GM21390 (cell line): ENCODE measurements around the gene FHOD3.
"Not testable (repeated sequence)": the region's sequence is repeated elsewhere in the genome, so short reads cannot be mapped to it uniquely, and the experiment has no call there.

ENCODE experiments used
- ATAC-seq: cut with Tn5 transposase; IDR thresholded peaks from one replicate; pipeline ENCODE4 v1.9.1; 2021; ENCODE audit not compliant: unreplicated experiment

The FHOD3 gene

DNA sequence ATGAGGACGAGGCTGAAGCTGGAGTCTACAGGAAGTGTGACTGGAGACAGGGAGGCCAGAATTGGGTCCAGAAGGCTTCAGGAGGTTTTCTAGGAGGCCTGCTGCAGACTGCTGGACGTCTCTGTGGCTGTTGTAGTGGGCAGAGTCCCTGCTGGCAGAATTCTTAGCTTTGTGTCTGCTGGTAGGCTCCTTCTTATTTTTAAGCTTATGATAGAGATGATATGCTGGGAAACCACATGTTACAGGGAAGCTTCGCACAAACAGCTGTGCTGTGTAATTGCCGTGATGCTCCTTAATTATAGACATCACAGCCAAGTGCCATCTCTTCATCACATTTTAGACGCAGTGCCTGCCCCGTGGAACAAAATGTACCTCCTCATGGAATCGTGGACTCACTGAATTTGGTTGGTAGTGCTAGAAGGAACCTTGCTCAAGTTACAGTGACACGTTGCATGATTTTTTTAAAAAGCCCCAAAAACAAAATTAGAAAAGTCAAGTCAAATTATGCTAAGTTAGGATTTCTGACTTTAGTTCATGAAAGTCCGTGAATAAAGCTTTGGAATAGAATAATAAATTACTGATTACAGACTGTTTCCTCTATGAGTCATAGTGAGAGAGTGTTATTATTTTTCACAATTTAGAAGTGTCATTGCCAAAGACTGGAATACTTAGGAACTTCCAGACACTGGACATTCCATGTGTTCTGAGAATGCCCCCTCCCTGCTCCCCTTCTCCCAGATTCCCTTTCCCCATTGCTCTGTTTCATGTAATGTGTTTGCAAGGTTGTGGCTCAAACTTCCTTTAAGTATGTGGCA lies 144.1 kb downstream of the FHOD3 start:
- ATAC-seq: no peak

DNA sequence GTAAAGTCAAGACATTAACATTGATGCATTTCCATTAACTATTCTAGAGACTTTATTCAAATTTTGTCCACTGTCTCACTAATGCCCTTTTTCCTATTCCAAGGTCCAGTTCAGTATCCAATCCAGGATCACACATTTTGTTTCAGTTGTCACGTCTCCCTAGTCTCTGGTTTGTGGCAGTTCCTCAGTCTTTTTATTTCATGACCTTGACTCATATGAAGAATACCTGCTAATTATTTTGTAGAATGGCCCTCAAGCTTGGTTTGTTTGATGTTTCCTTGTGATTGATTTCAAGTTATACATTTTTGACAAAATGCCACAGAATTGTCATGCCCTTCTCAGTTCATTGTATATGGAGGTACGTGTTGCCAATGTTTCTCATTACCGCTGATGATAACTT lies 145.2 kb downstream of the FHOD3 start:
- ATAC-seq: no peak

DNA sequence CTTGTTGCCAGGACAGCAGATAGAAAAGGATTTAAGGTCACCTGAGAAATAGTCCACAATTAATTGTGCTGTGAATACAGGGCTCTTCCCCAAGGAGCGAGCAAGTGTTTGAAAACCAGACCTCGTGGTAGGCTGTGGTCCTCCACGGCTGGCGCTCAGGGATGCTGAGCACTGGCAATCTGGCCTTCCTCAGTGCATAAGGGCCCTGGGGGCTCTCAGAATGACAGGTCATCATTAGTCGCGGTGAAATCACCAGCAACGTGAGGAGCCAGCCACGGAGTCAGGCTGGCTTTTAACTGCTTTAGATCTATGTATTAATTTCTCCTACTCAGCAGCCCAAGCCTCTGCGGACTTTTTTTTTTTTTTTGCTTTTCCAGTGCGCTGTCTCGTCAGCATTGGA lies 148.5 kb downstream of the FHOD3 start:
- no peak for ATAC-seq

DNA sequence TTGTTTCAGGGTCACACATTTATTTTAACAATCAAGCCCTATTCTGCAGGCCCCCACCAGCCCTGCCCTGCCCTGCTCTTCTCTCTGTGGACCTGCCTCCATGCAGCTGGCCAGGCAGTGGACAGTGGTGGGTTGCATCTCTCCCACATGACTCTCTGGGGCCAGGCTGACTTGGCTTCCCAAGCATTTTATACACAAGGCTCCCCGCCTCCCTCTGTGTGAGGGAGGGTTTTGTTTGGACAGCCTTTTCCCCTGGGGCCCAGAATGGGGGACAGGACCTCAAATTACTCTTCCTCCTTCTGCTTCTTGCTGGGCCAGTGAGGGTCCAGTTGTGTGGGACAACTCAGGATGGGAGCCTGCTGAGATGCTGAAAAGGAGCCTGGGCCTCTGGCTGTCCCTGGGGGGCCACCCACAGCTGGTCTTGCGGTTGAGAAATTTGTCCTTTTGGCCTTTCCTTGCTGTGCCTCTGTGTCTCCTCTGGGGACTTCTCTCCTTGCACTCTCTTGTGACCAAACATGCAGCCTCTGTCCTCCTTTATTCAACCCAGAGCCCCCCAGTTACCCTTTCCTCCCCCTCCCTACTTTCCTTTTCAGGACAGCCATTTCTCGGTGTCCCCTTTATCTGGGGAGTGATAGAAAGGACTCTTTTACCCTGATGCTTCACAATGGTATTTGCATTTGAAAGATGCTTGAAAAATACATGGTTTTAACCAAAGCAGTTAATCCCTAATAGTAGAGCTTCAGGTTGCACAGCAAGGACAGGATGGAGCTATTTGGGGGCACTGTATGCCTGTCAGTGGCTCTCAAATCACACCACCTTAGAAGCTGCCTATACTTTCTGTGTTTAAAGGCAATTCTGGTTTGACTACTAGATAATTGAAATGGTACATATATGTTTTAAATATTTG lies 151.1 kb downstream of the FHOD3 start:
- ATAC-seq: no peak

DNA sequence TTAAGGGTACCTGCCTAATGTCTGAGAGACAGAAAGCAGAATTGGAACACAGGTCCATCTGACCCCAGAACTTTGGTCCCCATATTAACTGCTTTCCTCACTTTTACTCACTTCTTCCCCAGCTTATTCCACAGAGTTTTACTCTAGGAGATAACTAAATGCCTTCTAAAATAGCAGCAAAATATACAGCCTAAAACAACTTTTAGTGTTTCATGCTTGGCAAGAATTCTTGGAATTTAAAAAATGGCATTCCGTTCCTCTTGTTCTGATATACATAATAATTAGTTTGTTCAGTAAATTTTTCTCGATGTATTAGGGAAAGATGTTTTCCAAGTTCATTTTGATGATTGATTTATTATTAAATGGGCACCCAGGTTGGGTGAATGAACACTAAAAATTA lies 151.9 kb downstream of the FHOD3 start:
- no peak for ATAC-seq

DNA sequence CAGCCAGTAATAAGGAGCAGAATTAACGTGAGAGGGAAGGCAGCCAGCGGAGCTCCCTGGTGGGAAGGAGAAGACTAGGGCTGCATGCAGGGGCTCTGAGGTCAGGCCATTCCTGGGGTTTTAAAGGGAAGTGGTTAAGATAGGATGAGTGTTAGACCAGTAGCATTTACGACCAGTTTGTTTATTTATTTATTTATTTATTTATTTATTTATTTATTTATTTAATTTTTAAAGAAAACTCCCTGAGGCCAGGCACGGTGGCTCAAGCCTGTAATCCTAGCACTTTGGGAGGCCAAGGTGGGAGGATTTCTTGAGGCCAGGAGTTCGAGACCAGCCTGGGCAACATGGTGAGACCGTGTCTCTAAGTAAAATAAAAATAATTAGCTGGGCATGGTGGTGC lies 152.8 kb downstream of the FHOD3 start:
- ATAC-seq: no peak

DNA sequence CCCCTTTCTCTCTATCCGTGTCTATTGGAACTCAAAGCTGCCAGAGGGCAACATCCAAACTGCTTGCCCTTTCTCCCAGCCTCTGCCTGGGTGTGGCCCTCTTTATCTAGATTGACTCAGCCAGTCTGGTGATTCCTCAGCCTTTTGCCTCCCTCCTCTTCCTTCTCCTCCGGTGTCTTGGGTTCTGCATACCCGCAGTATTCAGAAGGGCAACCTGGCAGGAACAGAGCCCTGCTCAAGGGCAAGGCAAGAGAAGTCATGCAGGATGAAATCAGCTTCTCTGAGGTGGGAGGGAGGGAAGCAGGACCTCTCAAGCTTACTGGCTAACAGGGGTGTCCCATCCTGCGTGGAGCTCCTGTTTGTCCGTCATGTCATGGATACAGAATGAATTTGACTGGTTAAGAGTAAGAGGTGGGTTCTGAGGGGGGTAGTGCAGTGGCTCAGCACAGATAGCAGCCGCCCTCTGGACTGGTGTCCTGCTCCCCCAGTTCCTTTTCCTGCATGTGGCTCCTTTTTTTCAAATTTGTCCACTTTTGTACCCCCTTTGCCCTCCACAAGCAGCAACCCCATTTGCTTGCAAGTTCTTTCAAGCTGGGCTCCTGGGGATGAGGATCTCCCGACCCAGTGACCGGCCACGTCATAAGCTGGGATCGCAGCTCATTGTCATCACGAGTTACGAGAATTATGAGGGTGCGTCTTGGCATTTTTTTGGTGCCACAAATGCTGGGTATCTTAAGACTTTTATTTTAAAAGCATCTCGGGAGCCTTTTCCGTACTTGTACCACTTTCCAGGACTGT lies 154.1 kb downstream of the FHOD3 start:
- no peak for ATAC-seq

DNA sequence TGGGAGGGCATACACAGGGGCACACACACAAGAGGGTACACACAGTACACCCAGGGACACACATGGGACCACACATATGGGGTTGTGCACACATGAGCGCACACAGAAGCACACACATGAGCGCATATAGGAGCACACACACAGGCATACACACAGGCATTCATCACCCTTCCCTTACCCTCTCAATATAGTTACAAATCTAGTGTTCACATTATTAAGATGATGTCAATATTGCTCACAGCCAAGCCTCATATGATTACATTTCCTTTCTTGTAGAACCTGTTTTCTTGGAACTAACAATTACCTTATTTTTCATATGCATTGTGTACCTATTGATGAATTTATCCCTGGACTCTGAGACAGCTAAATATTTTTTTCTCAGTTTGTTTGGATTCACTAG lies 156.7 kb downstream of the FHOD3 start:
- ATAC-seq: no peak

DNA sequence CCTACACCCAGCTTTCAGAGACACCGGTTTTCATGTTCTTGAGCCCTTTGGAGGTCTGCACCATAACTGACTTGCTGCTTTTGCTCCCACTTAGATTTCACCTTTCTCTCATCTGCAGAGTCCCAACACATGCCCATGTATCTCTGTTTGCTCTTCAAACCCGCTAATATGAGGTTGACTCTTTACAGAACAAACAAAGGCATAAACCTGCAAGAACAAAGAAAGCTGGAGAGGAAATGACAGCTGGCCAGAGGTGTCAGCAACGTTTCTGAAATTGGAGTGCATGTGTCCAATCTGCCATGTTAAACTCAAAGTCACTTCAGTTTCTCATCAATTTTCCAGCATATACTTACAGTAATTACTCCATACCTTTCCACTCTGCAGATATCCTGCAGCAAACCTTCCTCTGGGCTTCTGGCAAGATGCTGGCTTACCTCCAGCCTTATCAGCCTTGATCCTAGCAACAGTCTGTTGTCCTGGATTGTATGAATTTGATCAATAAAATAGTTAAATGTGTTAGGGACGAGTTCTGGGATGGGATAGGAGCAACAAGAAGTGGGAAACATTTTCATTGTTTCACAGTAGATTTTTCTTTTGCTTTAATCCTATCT lies 157.4 kb downstream of the FHOD3 start:
- no peak for ATAC-seq

DNA sequence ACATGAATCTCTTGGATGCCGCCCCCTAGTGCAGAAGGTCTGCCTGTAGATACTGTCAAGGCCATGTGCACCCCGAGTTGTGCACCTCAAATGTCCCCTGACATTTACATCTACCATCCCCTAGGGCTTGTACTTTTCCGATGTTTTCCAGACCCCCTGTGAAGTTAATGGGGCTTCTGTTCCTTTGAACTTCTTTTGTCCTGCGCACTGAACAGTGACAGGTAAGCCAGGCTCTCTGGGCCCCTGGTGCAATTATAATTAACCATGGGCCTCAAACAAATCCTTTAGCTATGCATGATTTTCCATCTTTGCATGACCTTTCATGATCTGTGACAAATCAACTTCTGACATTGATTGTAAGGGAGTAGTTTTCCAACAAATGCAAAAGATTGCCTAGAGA lies 158.4 kb downstream of the FHOD3 start:
- ATAC-seq: no peak

DNA sequence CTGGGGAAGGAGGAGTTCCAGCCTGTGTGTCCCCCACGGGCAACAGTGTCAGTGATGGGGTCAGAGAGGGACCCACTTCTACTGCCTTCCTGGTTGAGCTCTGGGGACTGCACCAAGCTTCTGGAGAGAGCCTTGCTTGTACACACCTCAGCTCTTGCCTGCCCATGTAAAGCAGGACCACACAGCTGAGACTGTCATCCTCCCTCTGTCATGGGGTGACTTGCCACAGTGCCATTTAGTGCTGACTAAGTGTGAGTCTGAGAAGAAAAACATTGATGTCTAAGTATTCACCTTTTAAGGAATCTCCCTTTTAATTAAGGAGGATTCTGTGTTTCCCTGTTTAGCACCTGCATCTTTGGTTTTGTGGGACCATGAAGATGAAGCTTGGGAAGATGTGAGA lies 159.1 kb downstream of the FHOD3 start:
- ATAC-seq: no peak

DNA sequence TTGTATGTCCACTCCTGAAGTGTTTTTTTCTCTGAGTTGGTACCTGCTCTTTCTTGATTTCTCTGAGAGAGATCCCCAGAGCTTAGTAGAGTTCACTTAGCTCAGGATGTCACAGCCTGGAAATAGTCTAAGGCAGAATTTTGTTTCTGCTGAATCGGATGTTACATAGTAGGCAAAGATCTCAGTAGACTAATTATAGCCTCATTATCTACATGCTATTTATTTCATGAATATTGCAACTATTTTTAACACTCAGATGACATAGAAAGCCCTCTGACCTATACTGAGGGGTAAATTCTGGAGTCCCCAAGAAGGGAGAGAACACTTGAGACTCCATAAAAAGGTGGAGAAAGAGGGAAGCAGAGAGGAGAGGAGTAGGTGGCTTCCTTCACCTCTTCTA lies 160.2 kb downstream of the FHOD3 start:
- no peak for ATAC-seq

DNA sequence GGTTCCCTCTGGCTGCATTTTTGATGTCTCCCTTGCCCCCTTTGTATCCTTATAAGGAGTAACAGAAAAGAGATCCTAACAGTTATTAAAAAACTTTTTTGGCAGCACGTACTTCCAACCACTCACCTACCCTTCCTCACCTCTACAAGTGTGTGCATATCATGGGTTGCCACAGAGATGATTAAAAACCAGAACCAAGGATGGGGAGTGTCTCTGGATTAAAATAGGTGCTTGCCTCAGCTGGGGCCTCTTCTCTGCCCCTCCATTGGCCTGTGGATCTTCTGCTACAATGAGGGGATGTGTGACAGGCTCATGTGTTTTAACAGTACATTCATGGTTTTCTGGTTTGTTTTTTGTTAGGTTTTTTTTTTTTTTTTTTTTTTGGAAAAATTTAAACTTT lies 160.8 kb downstream of the FHOD3 start:
- ATAC-seq: no peak

DNA sequence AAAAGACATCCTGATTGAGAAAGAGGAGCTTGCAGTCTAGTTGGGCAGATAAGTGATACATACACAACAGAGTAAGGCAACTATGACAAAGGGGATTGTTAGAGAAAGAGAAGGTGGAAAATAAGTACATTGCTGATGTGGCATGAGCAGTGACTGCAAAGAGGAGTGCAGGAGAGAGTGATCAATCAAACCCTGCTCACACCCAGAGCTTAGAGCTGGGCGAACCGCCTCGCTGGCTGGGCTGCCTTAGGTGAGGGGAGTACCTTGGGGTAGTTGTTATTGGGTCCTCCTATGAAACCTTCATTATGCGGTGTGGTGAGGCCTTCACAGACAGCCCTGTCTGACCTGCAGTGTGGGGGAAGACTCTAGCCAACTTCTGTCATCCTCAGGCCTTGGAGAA lies 161.7 kb downstream of the FHOD3 start:
- ATAC-seq: no peak

DNA sequence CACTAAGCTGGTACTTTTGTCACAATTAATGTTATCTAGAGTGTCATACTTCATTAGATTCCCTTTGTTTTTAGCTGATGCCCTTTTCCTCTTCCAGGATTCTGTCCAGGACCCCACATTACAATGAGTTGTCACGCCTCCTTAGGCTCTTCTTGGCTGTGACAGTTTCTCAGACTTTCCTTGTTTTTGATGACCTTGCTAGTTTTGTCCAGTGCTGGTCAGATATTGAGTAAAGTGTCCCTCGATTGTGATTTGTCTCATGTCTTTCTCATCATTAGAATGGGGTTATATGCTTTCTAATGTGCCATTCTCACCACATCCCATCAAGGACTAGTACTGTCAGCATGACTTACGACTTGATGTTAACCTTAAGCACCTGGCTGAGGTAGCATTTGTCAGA lies 162.3 kb downstream of the FHOD3 start:
- ATAC-seq: no peak

DNA sequence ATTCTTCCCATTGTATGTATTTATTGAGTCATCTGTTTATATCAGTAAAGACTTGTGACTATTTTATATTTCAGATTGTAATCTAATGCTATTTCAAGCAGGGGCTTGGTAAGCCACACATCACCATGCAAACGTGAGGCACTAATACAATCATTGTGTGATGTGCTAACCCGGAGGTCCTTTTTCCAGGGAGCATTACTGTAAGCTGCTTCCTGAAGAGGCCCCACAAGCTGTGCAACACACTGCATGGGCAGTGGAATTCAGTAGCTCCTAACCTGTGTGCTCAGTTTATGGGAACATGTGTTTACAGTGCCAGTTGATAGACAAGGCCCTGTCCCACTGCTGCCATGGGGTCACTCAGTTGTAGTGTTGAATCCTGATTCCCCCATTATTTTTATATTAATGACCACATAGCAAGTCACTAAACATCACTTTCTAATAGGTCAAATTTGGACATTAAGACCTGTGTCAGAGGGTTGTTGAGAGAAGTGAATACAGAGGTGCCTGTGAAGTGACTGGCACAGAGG lies 162.9 kb downstream of the FHOD3 start:
- no peak for ATAC-seq

DNA sequence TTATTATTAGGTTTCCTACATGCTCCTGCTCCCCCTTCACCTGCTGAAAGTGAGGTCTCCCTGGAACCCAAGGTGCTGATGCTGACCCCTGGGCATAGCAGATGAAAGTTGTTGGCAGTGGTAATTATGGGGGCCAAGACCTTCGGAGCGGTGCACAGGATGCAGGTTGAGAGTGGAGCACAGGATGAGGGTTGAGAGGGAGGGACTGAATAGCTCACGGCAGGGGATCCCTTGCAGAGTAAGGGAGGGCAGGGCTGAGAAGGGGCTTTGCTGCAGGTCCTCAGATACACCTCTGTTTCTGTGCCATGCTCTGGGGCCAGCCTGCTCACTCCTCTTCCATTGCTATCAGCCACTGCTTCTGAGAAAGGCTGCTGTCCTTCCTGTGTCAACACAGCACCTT lies 163.3 kb downstream of the FHOD3 start:
- ATAC-seq: no peak

DNA sequence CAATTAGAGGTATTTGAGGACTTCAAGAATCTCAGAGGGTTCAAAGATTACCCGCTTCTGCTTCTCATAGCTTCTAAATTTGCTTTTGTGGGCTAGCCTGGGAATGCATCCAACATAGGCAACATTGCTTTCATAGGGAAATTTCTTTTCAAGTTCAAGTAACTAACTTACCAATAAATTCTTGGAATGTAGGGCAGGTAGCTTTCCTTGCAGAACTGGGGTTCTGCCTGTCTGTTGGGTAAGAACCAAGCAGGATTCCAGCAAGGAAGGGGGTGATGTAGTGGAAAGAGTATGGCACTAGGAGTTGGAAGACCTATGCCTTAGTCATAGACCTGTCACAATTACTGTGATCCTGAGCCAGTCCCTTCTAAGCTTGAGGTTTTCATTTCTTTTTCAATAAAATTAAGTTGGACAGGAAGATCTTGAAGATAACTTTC lies 164.1 kb downstream of the FHOD3 start:
- ATAC-seq: no peak

DNA sequence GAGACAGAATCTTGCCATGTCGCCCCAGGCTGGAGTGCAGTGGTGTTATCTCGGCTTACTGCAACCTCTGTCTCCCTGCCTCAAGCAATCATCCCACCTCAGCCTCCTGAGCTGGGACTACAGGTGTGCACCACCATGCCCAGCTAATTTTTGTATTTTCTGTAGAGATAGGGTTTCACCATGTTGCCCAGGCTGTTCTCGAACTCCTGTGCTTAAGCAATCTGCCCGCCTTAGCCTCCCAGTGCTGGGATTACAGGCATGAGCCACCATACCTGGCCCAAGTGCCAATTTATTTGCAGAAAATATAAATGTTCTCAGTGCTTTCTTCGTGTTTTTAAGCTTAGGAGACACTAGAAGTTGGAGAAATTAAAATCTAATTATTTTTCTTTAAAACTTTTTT lies 166.0 kb downstream of the FHOD3 start:
- ATAC-seq: not testable (repeated sequence)

DNA sequence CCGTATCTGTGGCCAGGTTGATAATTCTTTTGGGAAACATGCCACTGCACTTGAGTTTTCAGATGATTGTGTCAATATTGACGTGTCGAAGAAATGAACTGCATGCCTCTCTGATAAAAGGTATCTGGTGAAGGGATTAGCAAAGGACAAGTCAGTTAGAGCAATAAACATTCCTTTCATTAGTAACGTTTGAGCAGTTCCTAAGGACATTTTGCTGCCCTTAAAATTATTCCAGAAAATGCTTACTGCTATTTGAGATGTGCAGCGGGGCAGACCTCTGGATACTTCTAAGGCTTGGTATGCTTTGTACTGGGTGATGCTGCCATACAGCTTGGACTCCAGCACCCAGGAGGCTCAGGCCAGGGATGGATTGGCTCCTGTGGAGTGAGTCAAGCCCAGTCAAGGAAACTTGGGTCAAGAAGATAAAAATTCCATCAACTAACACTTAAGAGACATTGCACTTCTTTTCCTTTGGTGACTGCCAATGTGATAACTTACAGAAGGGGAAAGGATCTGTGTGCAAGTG lies 166.7 kb downstream of the FHOD3 start:
- no peak for ATAC-seq
